PFSK-1 (cell line): Measurements from ENCODE around the gene FXN.

Experiments used
- FOXP2 ChIP-seq: optimal IDR thresholded peaks from 2 replicates; pipeline ENCODE3; 2011; ENCODE audit warnings: borderline replicate concordance, control low read depth, inconsistent platforms; ENCODE audit not compliant: insufficient read depth; ENCODE audit errors: extremely low read length, extremely low read depth
- POLR2AphosphoS5 ChIP-seq: IDR thresholded peaks from 2 replicates; pipeline ENCODE4 v1.6.1; 2012; ENCODE audit warnings: low read depth, mild to moderate bottlenecking, control low read depth, low read length, moderate library complexity
- SIN3A ChIP-seq: IDR thresholded peaks from 2 replicates; pipeline ENCODE4 v1.6.1; 2012; ENCODE audit warnings: mild to moderate bottlenecking, low read length, moderate library complexity, borderline replicate concordance; ENCODE audit not compliant: insufficient read depth
- TAF1 ChIP-seq: IDR thresholded peaks from 2 replicates; pipeline ENCODE4 v1.6.1; 2012; ENCODE audit warnings: low read length, control low read depth, borderline replicate concordance; ENCODE audit not compliant: insufficient read depth
- TF ChIP-seq, protein P1 (sequence below), 2 experiments: IDR thresholded peaks; 2 replicates each; pipeline versions ENCODE4 v1.6.1 to v1.8.0; 2011 to 2012; ENCODE audit warnings: low read depth in 2 of 2, low read length in 2 of 2, control low read depth in 1 of 2, inconsistent platforms in 1 of 2, mild to moderate bottlenecking in 1 of 2, moderate library complexity in 1 of 2; ENCODE audit not compliant: insufficient read depth in 1 of 2

Gene FXN

DNA sequence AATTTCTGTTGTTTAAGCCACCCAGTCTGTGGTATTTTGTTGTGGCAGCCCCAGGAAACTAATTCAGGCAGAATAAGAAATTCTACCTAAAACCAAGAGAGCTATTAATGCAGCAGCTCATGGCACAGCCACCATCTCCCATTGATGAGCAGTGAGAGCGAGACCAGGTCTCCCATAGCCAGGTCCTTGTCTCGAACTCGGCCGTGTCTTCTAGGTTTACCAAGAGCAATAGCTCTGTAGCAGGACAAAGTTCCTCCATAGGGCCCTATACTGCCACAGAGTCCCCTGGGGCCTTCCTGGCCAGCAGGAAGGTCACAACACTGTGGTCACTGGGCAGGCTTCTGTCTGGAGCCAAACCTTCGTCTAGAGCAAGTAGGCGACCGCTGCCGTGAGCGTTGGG, 104.0 kb downstream of the FXN start:
- TF ChIP-seq POLR2AphosphoS5 = no peak
- TF ChIP-seq FOXP2 = no peak
- TF ChIP-seq TAF1 = no peak
- TF ChIP-seq, protein P1, sequence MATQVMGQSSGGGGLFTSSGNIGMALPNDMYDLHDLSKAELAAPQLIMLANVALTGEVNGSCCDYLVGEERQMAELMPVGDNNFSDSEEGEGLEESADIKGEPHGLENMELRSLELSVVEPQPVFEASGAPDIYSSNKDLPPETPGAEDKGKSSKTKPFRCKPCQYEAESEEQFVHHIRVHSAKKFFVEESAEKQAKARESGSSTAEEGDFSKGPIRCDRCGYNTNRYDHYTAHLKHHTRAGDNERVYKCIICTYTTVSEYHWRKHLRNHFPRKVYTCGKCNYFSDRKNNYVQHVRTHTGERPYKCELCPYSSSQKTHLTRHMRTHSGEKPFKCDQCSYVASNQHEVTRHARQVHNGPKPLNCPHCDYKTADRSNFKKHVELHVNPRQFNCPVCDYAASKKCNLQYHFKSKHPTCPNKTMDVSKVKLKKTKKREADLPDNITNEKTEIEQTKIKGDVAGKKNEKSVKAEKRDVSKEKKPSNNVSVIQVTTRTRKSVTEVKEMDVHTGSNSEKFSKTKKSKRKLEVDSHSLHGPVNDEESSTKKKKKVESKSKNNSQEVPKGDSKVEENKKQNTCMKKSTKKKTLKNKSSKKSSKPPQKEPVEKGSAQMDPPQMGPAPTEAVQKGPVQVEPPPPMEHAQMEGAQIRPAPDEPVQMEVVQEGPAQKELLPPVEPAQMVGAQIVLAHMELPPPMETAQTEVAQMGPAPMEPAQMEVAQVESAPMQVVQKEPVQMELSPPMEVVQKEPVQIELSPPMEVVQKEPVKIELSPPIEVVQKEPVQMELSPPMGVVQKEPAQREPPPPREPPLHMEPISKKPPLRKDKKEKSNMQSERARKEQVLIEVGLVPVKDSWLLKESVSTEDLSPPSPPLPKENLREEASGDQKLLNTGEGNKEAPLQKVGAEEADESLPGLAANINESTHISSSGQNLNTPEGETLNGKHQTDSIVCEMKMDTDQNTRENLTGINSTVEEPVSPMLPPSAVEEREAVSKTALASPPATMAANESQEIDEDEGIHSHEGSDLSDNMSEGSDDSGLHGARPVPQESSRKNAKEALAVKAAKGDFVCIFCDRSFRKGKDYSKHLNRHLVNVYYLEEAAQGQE (IDR thresholded peaks at IDR 0.05; ENCODE audit: insufficient read depth in 1 of 2, low read depth in 2 of 2, low read length in 2 of 2) = no peak
- no peak for TF ChIP-seq SIN3A

DNA sequence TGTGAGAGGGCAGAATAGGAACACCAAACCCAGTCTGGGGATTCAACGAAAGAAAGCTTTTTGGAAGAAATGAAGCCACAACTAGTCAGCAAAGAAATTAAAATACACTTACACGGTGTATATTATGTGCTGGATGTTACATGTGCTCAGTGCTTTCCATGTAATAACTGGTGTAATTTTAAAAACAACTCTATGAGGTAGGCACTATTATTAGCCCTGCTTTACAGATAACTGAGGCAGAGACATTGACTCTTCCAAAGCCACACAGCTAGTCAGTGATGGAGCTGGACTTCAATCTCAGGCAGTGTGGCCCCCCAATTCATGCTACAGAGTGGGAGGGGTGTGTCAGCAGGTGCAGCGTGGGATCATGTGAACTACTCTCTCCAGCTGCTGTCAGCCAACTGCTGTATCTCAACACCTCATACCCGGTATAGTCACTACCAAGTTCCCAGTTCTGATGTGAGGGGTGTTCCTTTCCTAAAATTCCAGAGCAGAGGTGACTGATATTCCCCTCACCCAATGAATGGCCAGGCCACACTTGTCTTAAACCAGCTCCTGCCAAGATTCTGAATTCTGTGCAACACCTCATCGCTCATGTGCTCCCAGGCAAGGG, 104.7 kb downstream of the FXN start:
- TF ChIP-seq, protein P1 (IDR thresholded peaks at IDR 0.05; ENCODE audit: insufficient read depth in 1 of 2, low read depth in 2 of 2, low read length in 2 of 2) = no peak
- TF ChIP-seq POLR2AphosphoS5 = no peak
- TF ChIP-seq TAF1 = no peak
- TF ChIP-seq SIN3A = no peak
- no peak for TF ChIP-seq FOXP2

DNA sequence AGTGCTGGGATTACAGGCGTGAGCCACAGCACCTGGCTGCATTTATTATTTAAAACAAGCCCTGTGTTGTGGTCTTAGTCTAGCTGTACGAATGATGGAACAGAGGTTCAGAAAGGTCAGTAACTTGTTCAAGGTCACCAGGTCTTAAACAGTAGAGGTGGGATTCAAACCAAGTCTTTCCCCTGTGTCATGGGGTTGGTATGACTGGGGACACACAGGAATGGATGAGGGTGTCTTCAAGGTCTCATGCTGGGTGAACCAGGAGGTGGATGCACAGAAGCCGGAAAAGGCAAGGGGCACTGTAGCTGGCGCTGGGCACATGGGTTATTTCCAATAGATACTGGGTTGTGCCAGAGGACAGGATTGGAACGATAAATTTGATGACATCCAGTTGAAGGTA, 106.3 kb downstream of the FXN start:
- TF ChIP-seq FOXP2 (no peak), POLR2AphosphoS5 (no peak), SIN3A (no peak), TAF1 (no peak)
- TF ChIP-seq, protein P1 (IDR thresholded peaks at IDR 0.05; ENCODE audit: insufficient read depth in 1 of 2, low read depth in 2 of 2, low read length in 2 of 2) = no peak

DNA sequence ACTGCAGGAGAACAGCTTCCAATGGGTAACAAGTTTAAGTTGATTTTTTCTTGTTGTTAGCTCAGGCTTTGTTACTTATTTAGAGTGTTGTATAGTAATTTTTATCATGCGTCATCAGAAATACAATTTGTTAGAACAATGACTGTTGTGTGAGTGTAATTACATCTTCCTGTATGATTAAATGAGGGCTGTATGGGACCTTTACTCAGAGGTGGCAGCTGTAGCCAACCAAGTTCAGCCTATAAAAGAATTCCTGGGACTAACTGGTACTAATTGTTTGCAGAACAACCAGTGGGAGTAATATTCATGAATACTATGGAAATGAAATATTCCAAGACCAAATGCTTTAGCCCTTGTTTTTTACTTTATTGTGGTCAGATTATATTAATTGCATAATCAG, 107.7 kb downstream of the FXN start:
- TF ChIP-seq FOXP2 (no peak), SIN3A (no peak), TAF1 (no peak), POLR2AphosphoS5 (no peak)
- TF ChIP-seq, protein P1 (IDR thresholded peaks at IDR 0.05; ENCODE audit: insufficient read depth in 1 of 2, low read depth in 2 of 2, low read length in 2 of 2) = no peak
